Measurements from ENCODE around the gene SMAD6. TPM values are rescaled to one million over a fixed set of nuclear protein-coding genes. Genes with fewer than 3 reads are reported as not detected.

SMAD6 gene
- total and polyA plus RNA-seq, 9 donors = 3.8 to 20.3 (median 13.9) TPM

DNA sequence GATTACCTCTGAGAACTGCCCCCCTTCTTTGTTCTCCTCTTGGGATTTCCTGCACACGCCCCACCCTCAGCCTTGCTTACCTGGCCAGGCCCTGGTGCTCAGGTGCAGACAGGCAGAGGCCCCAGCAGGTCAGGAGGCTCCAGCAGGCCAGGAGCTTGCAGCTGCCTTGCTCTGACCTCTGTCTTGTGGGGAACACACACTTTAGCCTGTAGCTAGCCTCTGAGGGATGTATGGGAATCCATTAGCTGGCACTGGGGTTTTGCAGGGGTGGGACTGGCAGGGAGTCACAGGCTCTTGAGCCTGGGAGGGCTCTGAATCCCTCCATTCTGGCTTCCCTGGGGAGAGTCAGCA is 2.7 kb downstream of the SMAD6 start:
- H3K4me1 ChIP-seq (ENCODE audit: insufficient read depth) = peaks cover 23% of the 10 kb centered on the region
- 50 to 79% (median 61%) methylated on average over 1 of the region's 1 CpG for WGBS, 3 donors
- H3K4me3 ChIP-seq = peak overlapping the region; percentile 54
- no peak overlapping the region for H3K27ac ChIP-seq
- DNase-seq = no peak
- no peaks in the 10 kb centered on the region for H3K9me3 ChIP-seq
- H3K27me3 ChIP-seq = no peaks in the 10 kb centered on the region
- intact Hi-C loops (cut with DNase I) = loop anchor here (2.0 to 10.0 kb wide), 6 partner anchors 68 to 148 kb away; no protein-coding TSS in a partner anchor
- no peaks in the 10 kb centered on the region for H3K36me3 ChIP-seq
- TF ChIP-seq EP300 (IDR thresholded peaks at IDR 0.05) (no peak), POLR2A (IDR thresholded peaks at IDR 0.05) (no peak)
- TF ChIP-seq, protein P1, sequence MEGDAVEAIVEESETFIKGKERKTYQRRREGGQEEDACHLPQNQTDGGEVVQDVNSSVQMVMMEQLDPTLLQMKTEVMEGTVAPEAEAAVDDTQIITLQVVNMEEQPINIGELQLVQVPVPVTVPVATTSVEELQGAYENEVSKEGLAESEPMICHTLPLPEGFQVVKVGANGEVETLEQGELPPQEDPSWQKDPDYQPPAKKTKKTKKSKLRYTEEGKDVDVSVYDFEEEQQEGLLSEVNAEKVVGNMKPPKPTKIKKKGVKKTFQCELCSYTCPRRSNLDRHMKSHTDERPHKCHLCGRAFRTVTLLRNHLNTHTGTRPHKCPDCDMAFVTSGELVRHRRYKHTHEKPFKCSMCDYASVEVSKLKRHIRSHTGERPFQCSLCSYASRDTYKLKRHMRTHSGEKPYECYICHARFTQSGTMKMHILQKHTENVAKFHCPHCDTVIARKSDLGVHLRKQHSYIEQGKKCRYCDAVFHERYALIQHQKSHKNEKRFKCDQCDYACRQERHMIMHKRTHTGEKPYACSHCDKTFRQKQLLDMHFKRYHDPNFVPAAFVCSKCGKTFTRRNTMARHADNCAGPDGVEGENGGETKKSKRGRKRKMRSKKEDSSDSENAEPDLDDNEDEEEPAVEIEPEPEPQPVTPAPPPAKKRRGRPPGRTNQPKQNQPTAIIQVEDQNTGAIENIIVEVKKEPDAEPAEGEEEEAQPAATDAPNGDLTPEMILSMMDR (IDR thresholded peaks at IDR 0.05) = no peak

GRCh38 chr15:66705277-66706146 is 3.5 kb downstream of the SMAD6 start:
- Histone ChIP-seq H3K27me3 (no peaks in the 10 kb centered on the region), H3K36me3 (no peaks in the 10 kb centered on the region), H3K4me3 (no peak overlapping the region), H3K9me3 (no peaks in the 10 kb centered on the region), H3K27ac (peak overlapping the region in 1 of 2 donors; percentile 44), H3K4me1 (ENCODE audit: insufficient read depth) (peaks cover 23% of the 10 kb centered on the region)
- intact Hi-C loops (cut with DNase I) = loop anchor here in 3 of 4 donors (2.0 to 10.0 kb wide), 5 partner anchors 67 to 147 kb away; no protein-coding TSS in a partner anchor
- TF ChIP-seq POLR2A (IDR thresholded peaks at IDR 0.05) (no peak), EP300 (IDR thresholded peaks at IDR 0.05) (no peak)
- TF ChIP-seq, protein P1 (IDR thresholded peaks at IDR 0.05) = no peak
- WGBS, 3 donors = 77 to 84% (median 84%) methylated on average over 6 of the region's 6 CpGs
- no peak for DNase-seq

DNA sequence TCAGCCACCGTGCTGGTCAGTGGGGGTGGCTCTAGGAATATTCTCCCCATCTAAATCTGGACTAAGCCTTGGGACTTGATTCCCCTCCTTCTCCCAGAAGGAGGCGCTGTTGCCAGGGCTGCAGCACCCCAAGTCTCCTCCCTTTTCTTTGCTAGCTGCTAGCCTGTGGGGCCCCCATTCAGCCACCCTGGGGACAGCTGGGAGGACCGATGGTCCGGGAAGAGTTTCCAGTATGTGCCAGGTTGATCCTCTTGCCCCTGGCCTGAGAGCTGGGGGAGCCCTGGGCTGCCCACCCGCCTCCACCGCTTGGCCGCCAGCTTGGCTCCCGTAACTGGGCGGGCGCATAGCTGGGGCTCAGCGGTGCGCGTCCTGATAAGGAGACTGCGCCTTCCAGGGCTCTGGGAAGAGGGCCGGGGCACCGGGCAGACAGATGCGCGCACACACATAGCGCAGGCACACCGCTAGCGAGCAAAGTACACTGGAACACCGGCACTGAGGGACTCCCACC is 4.2 kb downstream of the SMAD6 start:
- peak in 2 of 5 donors; percentile 52 to 54 for DNase-seq
- H3K9me3 ChIP-seq = no peaks in the 10 kb centered on the region
- H3K4me3 ChIP-seq = peak overlapping the region; percentile 9
- H3K27me3 ChIP-seq = no peaks in the 10 kb centered on the region
- TF ChIP-seq, protein P1 (IDR thresholded peaks at IDR 0.05) = peak in 1 of 3 donors; percentile 9
- TF ChIP-seq EP300 (IDR thresholded peaks at IDR 0.05) = no peak
- peak overlapping the region in 1 of 2 donors; percentile 44 for H3K27ac ChIP-seq
- intact Hi-C loops (cut with DNase I) = loop anchor here in 2 of 4 donors (5.0 to 10.0 kb wide), 4 partner anchors 66 to 146 kb away; no protein-coding TSS in a partner anchor
- H3K4me1 ChIP-seq (ENCODE audit: insufficient read depth) = peaks cover 24% of the 10 kb centered on the region
- WGBS, 3 donors = 59 to 76% (median 76%) methylated on average over 13 to 22 of the region's 22 CpGs
- no peaks in the 10 kb centered on the region for H3K36me3 ChIP-seq

DNA sequence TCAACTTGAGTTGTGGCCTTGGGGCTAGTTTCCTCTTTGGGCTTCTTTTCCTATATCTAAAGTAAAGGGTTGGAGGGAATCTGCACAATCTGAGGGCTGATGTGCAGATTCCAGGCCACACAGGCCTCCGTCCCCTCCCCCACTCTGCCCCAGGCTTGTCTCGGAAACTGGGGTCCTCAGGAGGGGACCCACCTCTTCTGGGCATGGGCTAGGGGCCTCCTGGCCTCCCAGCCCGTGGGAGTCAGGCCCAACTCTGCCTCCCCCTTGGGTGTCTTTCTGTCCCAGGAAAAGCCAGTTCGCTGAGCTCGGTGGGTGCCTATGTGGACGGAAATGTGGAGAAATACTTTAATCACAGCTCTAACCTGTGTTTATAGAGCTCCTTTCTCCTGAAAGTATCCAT is 4.8 kb downstream of the SMAD6 start:
- intact Hi-C loops (cut with DNase I) = loop anchor here in 2 of 4 donors (5.0 to 10.0 kb wide), 4 partner anchors 65 to 145 kb away; no protein-coding TSS in a partner anchor
- H3K9me3 ChIP-seq = no peaks in the 10 kb centered on the region
- no peak for DNase-seq
- WGBS, 3 donors = 58 to 65% (median 61%) methylated on average over 6 of the region's 6 CpGs
- H3K4me3 ChIP-seq = peak overlapping the region; percentile 15
- TF ChIP-seq POLR2A (IDR thresholded peaks at IDR 0.05) (no peak), EP300 (IDR thresholded peaks at IDR 0.05) (no peak)
- TF ChIP-seq, protein P1 (IDR thresholded peaks at IDR 0.05) = no peak
- peaks cover 25% of the 10 kb centered on the region for H3K4me1 ChIP-seq (ENCODE audit: insufficient read depth)
- H3K27me3 ChIP-seq = no peaks in the 10 kb centered on the region
- peak overlapping the region in 1 of 2 donors; percentile 44 for H3K27ac ChIP-seq
- H3K36me3 ChIP-seq = no peaks in the 10 kb centered on the region
